ENCODE data around the gene GLIS2.

The GLIS2 gene

GRCh38 chr16:4372578-4373355 is 56.9 kb downstream of the GLIS2 start:
- DNase-seq: no peak

- DNase-seq: no peak
Measured at GRCh38 chr16:4373356-4373908, 57.6 kb downstream of the GLIS2 start.

- DNase-seq: no peak
Measured at GRCh38 chr16:4373909-4374742, 58.3 kb downstream of the GLIS2 start.

DNA sequence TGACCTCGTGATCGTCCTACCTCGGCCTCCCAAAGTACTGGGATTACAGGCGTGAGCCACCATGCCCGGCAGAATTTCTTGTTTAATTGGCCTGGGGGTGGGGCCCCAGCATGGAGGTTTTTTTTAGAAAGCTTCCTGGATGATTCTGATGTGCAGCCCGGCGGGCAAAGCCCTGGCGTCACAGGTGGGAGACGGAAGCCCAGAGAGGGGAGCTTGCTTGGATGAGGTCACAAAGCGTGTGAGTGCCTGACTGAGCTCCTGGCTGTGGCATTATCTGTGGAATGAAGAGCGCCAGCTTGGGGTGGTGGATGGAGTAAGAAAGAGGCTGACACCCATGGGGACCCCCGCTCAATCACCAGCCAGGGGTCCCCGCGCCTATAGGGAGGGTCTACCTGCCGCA is 59.9 kb downstream of the GLIS2 start:
- DNase-seq: no peak

GRCh38 chr16:4376126-4376892 is 60.4 kb downstream of the GLIS2 start:
- DNase-seq: no peak

GRCh38 chr16:4376893-4377572 is 61.2 kb downstream of the GLIS2 start:
- DNase-seq: no peak

GRCh38 chr16:4377573-4378154 is 61.8 kb downstream of the GLIS2 start:
- no peak for DNase-seq

GRCh38 chr16:4378161-4378666 is 62.3 kb downstream of the GLIS2 start:
- no peak for DNase-seq

DNA sequence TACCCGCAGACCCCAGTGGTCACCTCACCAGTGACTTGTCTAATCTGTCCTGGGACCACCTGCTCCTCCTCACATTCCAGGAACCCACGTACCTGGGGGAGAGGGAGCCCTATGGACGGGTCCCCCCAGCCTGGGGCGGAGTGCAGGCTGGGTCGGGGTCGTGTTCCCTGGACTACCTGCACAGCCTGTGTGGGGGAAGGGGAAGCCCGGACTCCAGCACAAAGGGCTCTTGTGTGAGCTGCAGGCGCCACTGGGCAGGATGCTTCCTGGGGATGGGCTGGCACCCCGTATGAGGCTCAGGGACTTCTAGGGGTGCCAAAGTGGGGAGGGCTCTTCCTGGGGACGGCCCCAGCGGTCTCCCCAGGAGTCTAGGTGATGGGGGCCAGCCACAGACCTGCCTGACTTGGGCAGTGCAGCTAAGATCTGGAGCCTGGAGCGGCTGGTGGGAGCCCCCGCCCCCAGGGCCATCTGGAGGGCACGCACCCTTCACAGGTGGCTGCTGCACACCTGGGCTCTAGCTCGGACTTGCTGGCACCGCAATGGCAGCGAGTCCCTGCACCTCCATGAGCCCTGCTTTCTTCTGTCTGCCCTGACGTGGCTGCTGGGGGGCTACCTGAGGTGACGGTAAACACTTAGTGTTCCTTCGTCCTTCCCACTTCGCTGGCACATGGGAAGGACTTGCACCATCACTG is 63.3 kb downstream of the GLIS2 start:
- DNase-seq: no peak

DNA sequence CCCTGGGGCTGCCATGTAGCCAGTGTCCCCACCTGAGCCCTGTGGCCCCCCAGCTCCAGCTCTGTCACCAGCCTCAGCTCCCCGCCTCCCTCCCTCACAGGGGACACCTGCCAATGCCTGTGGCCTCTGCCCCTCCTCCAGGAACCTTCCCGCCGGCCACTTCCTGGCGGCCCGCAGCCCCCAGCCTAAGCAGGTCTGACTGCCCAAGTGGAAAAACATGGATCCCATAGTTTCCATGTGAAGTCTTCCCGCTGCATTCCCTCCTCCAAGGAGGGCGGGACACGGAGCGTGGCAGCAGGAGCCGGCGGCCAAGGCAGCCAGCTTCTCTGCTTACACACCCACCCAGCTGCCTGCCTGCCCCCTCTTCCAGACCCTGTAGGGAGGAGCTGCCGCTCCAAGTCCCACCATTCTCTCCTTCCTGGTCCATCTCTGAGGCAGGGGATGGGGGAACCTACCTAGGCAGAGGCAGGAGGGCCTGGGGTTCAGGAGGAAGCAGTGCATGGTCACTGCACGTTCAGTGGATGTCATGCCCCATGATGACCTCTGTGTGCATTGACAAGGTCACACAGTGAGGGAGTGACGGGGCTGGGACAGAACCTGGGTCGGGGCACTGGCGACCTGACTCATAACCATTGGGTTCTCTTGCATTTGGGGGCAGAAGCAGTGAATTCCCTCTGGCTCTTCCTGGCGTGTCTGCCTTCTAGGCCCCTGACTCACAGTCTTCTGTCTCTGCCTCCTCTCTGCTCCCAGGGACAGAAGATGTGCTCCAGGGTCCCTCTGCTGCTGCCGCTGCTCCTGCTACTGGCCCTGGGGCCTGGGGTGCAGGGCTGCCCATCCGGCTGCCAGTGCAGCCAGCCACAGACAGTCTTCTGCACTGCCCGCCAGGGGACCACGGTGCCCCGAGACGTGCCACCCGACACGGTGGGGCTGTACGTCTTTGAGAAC is 64.5 kb downstream of the GLIS2 start:
- DNase-seq: no peak

- no peak for DNase-seq
Measured at GRCh38 chr16:4381072-4381934, 65.4 kb downstream of the GLIS2 start.

DNA sequence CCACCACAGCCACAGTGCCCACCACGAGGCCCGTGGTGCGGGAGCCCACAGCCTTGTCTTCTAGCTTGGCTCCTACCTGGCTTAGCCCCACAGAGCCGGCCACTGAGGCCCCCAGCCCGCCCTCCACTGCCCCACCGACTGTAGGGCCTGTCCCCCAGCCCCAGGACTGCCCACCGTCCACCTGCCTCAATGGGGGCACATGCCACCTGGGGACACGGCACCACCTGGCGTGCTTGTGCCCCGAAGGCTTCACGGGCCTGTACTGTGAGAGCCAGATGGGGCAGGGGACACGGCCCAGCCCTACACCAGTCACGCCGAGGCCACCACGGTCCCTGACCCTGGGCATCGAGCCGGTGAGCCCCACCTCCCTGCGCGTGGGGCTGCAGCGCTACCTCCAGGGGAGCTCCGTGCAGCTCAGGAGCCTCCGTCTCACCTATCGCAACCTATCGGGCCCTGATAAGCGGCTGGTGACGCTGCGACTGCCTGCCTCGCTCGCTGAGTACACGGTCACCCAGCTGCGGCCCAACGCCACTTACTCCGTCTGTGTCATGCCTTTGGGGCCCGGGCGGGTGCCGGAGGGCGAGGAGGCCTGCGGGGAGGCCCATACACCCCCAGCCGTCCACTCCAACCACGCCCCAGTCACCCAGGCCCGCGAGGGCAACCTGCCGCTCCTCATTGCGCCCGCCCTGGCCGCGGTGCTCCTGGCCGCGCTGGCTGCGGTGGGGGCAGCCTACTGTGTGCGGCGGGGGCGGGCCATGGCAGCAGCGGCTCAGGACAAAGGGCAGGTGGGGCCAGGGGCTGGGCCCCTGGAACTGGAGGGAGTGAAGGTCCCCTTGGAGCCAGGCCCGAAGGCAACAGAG is 66.3 kb downstream of the GLIS2 start:
- no peak for DNase-seq

- DNase-seq: no peak
Measured at GRCh38 chr16:4382795-4383357, 67.0 kb downstream of the GLIS2 start.

- DNase-seq: no peak
Measured at GRCh38 chr16:4383591-4384444, 68.0 kb downstream of the GLIS2 start.

DNA sequence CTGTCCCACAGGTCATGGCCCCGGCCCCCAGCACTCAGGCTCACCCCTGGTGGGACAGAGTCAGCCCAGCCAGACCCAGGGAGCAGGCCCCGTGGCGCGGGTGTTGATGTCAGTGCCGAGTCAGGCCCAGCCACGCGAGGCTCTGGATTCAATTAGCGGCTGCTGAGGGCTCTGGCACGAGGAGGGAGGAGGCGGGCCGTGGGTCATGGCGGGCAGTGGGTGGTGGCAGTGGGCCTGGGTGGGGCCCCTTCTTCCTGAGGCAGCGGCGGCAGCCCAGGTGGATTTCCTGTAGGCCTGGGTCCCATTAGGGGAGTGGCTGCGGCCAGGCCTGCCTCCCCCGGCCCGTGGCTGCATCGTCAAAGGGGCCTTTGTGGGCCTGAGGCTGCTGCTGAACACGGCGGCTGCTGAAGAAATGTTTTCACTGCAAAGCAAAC is 68.7 kb downstream of the GLIS2 start:
- DNase-seq: no peak

- no peak for DNase-seq
Measured at GRCh38 chr16:4385066-4385788, 69.4 kb downstream of the GLIS2 start.
